SK-N-MC (cell line): Measurements from ENCODE around the gene ZMYND8.
A peak's percentile ranks its signal among the peaks of the same experiment; 100 is the strongest.
"Not testable (repeated sequence)": the region's sequence is repeated elsewhere in the genome, so short reads cannot be mapped to it uniquely, and the experiment has no call there.

Source experiments
- DNase-seq: peaks from one replicate; pipeline ENCODE4 v3.0.0-alpha.2; 2011; ENCODE audit warnings: low read depth, low spot score
- H3K27ac ChIP-seq: fragments of 200-600 bp; sonication (generic); 2 replicates; pipeline ENCODE4 v1.5.1; 2016; ENCODE audit warnings: mixed run types
- H3K36me3 ChIP-seq: fragments of 200-600 bp; sonication (generic); 2 replicates; pipeline ENCODE4 v1.6.1; 2017; ENCODE audit warnings: antibody characterized with exemption, low read length, mixed read lengths; ENCODE audit not compliant: insufficient read depth
- H3K4me3 ChIP-seq: fragments of 200-600 bp; sonication (generic); 2 replicates; pipeline ENCODE4 v1.5.1; 2016
- H3K9ac ChIP-seq: fragments of 200-600 bp; sonication (generic); 2 replicates; pipeline ENCODE4 v1.8.0; 2017; ENCODE audit warnings: mixed run types, mixed read lengths; ENCODE audit not compliant: insufficient read length
- H3K9me3 ChIP-seq: fragments of 200-600 bp; sonication (generic); 2 replicates; pipeline ENCODE4 v1.6.1; 2017; ENCODE audit warnings: low read depth, mild to moderate bottlenecking, antibody characterized with exemption, low read length, moderate library complexity, mixed read lengths
- EZH2 ChIP-seq: fragments of 200-600 bp; sonication (generic); IDR thresholded peaks from one replicate; pipeline ENCODE4 v1.6.1; 2017; ENCODE audit warnings: antibody characterized with exemption
- FOXP2 ChIP-seq: optimal IDR thresholded peaks from 2 replicates; pipeline ENCODE3; 2011; ENCODE audit warnings: mild to moderate bottlenecking, moderate library complexity; ENCODE audit not compliant: insufficient read depth; ENCODE audit errors: extremely low read length, control extremely low read depth
- POLR2AphosphoS5 ChIP-seq: IDR thresholded peaks from 2 replicates; pipeline ENCODE4 v1.6.1; 2012; ENCODE audit warnings: mild to moderate bottlenecking, low read depth, low read length, borderline replicate concordance

ZMYND8 gene

GRCh38 chr20:47356526-47357295 lies at the start of gene ZMYND8:
TSS of gene ZMYND8 (minus strand) at chr20:47356699. CDS start at chr20:47356670, 29 bp downstream.
- TF ChIP-seq POLR2AphosphoS5 (peak; percentile 55), EZH2 (no peak), FOXP2 (no peak)
- peak within 1 kb of the TSS; percentile 86 for H3K9ac ChIP-seq
- peaks cover 5% of the 10 kb centered on the region; the same call in 1 of the 2 replicates for H3K36me3 ChIP-seq
- H3K27ac ChIP-seq: peak within 1 kb of the TSS; percentile 93
- DNase-seq: peak; percentile 94
- H3K4me3 ChIP-seq: peak within 1 kb of the TSS; percentile 81
- H3K9me3 ChIP-seq: no peaks in the 10 kb centered on the region

- no peak for DNase-seq
- Histone ChIP-seq H3K9ac (no peak overlapping the region), H3K36me3 (no peaks in the 10 kb centered on the region), H3K4me3 (no peak overlapping the region), H3K27ac (no peak overlapping the region), H3K9me3 (no peaks in the 10 kb centered on the region)
- TF ChIP-seq EZH2: no peak
- TF ChIP-seq POLR2AphosphoS5: no peak
- TF ChIP-seq FOXP2: no peak
These were observed 49.4 kb upstream of the ZMYND8 start for GRCh38 chr20:47405775-47406325.

- DNase-seq: no peak
- TF ChIP-seq EZH2 (no peak), POLR2AphosphoS5 (no peak), FOXP2 (no peak)
- no peaks in the 10 kb centered on the region for H3K9me3 ChIP-seq
- no peaks in the 10 kb centered on the region for H3K36me3 ChIP-seq
- no peak overlapping the region for H3K4me3 ChIP-seq
- no peak overlapping the region for H3K9ac ChIP-seq
- no peak overlapping the region for H3K27ac ChIP-seq
These were observed 44.2 kb upstream of the ZMYND8 start for GRCh38 chr20:47400685-47401084.

GRCh38 chr20:47397652-47398301 lies 41.3 kb upstream of the ZMYND8 start:
- H3K9ac ChIP-seq: no peak overlapping the region
- H3K27ac ChIP-seq: no peak overlapping the region
- H3K36me3 ChIP-seq: no peaks in the 10 kb centered on the region
- no peak overlapping the region for H3K4me3 ChIP-seq
- no peaks in the 10 kb centered on the region for H3K9me3 ChIP-seq
- no peak for DNase-seq
- TF ChIP-seq POLR2AphosphoS5 (no peak), FOXP2 (no peak), EZH2 (no peak)

- Histone ChIP-seq H3K9ac (no peak overlapping the region), H3K27ac (no peak overlapping the region), H3K36me3 (no peaks in the 10 kb centered on the region), H3K9me3 (no peaks in the 10 kb centered on the region), H3K4me3 (no peak overlapping the region)
- no peak for DNase-seq
- TF ChIP-seq EZH2: no peak
- no peak for TF ChIP-seq POLR2AphosphoS5
- no peak for TF ChIP-seq FOXP2
These were observed 40.4 kb upstream of the ZMYND8 start for GRCh38 chr20:47396762-47397476.

GRCh38 chr20:47393796-47394514 lies 37.5 kb upstream of the ZMYND8 start:
- not testable (repeated sequence) for H3K27ac ChIP-seq, H3K4me3 ChIP-seq, H3K9me3 ChIP-seq, H3K36me3 ChIP-seq, DNase-seq, H3K9ac ChIP-seq

- no peak overlapping the region for H3K4me3 ChIP-seq
- TF ChIP-seq FOXP2: no peak
- TF ChIP-seq EZH2: no peak
- no peak for TF ChIP-seq POLR2AphosphoS5
- H3K9ac ChIP-seq: no peak overlapping the region
- H3K9me3 ChIP-seq: no peaks in the 10 kb centered on the region
- no peaks in the 10 kb centered on the region for H3K36me3 ChIP-seq
- peak overlapping the region; percentile 28; the same call in 1 of the 2 replicates for H3K27ac ChIP-seq
- no peak for DNase-seq
These were observed 36.2 kb upstream of the ZMYND8 start for GRCh38 chr20:47392721-47393073.

- DNase-seq: no peak
- Histone ChIP-seq H3K4me3 (no peak overlapping the region), H3K9ac (no peak overlapping the region), H3K27ac (no peak overlapping the region), H3K9me3 (no peaks in the 10 kb centered on the region), H3K36me3 (no peaks in the 10 kb centered on the region)
- TF ChIP-seq EZH2 (no peak), FOXP2 (no peak), POLR2AphosphoS5 (no peak)
These were observed 35.7 kb upstream of the ZMYND8 start for GRCh38 chr20:47392015-47392720.
